Omental fat pad (tissue), 4 donors: Measurements from ENCODE around the gene ACTN2. TPM values are rescaled to one million over a fixed set of nuclear protein-coding genes. Genes with fewer than 3 reads are reported as not detected.

ENCODE experiments used
- ATAC-seq: fragments of 150-250 bp; one replicate; pipeline ENCODE4 v1.9.1; 2016; ENCODE audit warnings: mild to moderate bottlenecking, moderate library complexity; ENCODE audit not compliant: low FRiP score
- DNase-seq: peaks from one replicate; pipeline ENCODE4 v3.0.0-alpha.2; 2019; ENCODE audit warnings: low spot score
- CTCF ChIP-seq, 3 donors: fragments of 450-650 bp; IDR thresholded peaks; one replicate each; pipeline ENCODE4 v1.5.1; 2016 to 2017; ENCODE audit warnings: antibody characterized with exemption in 3 of 3, mild to moderate bottlenecking in 3 of 3, moderate library complexity in 2 of 3
- total RNA-seq, 4 donors: library from RNA; depleted of rRNA; stranded (reverse); fragments of >200 nt; gene quantifications; one replicate each; pipeline ENCODE4 v1.1.0, GENCODE V29; 2016

ACTN2 gene
- total RNA-seq, 4 donors from 2014 or later: 0.79 to 5.3 (median 1.8) TPM

DNA sequence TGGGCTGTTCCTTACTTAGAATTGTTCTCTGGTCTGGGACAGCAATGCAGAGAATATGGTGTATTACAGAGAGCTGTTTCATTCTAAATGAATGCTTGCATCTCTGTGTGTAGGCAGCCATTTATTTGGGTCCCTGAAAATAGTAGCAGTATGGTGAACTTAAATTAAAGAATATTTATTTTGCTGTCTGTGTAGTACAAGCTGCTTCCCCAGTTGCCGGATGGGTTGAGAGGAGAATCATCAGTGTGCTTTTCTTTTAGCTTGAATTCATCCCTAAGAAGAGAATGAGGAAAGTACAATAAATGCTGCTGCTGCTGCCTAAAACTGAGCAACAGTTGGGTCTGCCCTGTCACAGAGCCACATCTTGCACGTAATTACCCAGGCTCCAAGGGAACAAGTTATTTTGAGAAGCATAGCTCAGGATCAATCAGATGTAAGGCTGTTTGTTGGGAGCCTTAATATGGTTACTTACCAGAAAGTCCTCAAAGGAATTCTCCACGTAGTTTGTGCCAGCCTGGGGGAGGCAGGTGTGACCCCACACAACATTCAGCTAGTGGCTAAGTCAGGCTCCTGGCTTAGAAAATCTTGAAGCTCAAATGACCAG, 16.6 kb downstream of the ACTN2 start:
- ATAC-seq: no peak
- TF ChIP-seq CTCF (IDR thresholded peaks at IDR 0.05): no peak
- DNase-seq: no peak

- no peak for ATAC-seq
- TF ChIP-seq CTCF (IDR thresholded peaks at IDR 0.05): no peak
- DNase-seq: no peak
Measured at GRCh38 chr1:236705771-236706170, 19.5 kb downstream of the ACTN2 start.

GRCh38 chr1:236706183-236706582, 19.9 kb downstream of the ACTN2 start:
- ATAC-seq (no peak), DNase-seq (no peak)
- no peak for TF ChIP-seq CTCF (IDR thresholded peaks at IDR 0.05)

DNA sequence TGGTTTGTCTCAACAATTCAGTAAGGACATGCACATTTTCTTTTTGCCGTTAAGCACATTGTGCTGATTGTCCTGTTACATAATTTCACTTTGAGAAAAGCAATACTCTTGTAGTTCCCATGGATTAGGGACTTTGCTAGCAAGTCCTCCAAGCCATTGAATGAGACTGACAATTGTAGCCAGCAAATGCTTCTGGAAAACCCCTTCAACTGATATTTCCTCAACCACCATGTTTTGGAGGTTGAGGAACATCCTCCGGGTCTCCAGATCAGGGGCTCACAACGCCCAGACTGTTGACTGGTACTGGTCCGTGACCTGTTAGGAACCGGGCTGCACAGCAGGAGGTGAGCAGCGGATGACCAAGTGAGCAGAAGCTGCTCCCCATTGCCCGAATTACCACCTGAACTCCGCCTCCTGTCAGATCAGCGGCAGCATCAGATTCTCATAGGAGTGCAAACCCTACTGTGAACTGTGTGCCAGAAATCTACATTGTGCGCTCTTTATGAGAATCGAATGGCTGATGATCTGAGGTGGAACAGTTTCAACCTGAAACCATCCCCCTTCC, 24.1 kb downstream of the ACTN2 start:
- ATAC-seq (no peak), DNase-seq (no peak)
- no peak for TF ChIP-seq CTCF (IDR thresholded peaks at IDR 0.05)

GRCh38 chr1:236716160-236716559, 29.9 kb downstream of the ACTN2 start:
- DNase-seq (no peak), ATAC-seq (no peak)
- TF ChIP-seq CTCF (IDR thresholded peaks at IDR 0.05): no peak

DNA sequence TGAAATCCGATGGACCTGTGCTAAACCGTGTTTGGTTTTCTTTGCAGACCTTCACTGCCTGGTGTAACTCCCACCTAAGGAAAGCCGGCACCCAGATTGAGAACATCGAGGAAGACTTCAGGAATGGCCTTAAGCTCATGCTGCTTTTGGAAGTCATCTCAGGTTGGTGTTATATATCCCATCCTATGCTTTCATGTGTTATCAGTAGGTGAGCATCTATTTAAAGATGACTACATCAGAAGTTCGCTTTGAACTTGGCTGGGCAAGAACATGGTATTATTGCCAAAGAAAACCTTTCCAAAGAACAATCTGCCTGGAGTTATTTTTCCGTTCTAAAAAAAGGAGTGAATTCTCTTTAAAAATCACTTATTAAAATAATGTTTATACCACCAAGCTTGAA, 31.5 kb downstream of the ACTN2 start:
- TF ChIP-seq CTCF (IDR thresholded peaks at IDR 0.05): no peak
- DNase-seq (no peak), ATAC-seq (no peak)

- no peak for TF ChIP-seq CTCF (IDR thresholded peaks at IDR 0.05)
- no peak for ATAC-seq
- no peak for DNase-seq
Measured at GRCh38 chr1:236718328-236718727, 32.0 kb downstream of the ACTN2 start.
